ENCODE data around the gene C6orf141. TPM values are rescaled to one million over a fixed set of nuclear protein-coding genes. Genes with fewer than 3 reads are reported as not detected.
A peak's percentile ranks its signal among the peaks of the same experiment; 100 is the strongest.

Gene C6orf141
- total RNA-seq, 2 donors from 2014 or later = 0.81 to 1.7 TPM

GRCh38 chr6:49546331-49546730 lies 4.1 kb upstream of the C6orf141 start:
- Mint-ChIP-seq H3K36me3 (ENCODE audit: low read depth) (no peaks in the 10 kb centered on the region), H3K9me3 (no peaks in the 10 kb centered on the region), H3K27me3 (ENCODE audit: insufficient read depth) (peaks cover 70% of the 10 kb centered on the region), H3K4me1 (peaks cover 18% of the 10 kb centered on the region), H3K27ac (no peak overlapping the region), H3K4me3 (no peak overlapping the region)
- H3K4me3 ChIP-seq (ENCODE audit: low read length) = no peak overlapping the region
- WGBS, 2 experiments (ENCODE audit: insufficient coverage in 1 of 2, insufficient read length in 1 of 2) = 75 to 88% methylated on average over 1 of the region's 1 CpG
- H3K4me1 ChIP-seq (ENCODE audit: control insufficient read depth, insufficient read depth, low read length) = peaks cover 3% of the 10 kb centered on the region
- H3K36me3 ChIP-seq (ENCODE audit: control insufficient read depth, insufficient read depth, low read length) = no peaks in the 10 kb centered on the region
- H3K27ac ChIP-seq (ENCODE audit: low read depth, low read length) = no peak overlapping the region
- no peak for DNase-seq
- H3K27me3 ChIP-seq (ENCODE audit: control insufficient read depth, insufficient read depth, low read length, poor library complexity, severe bottlenecking) = peaks cover 43% of the 10 kb centered on the region
- H3K9me3 ChIP-seq (ENCODE audit: control insufficient read depth, low read length) = no peaks in the 10 kb centered on the region
- H3K9ac ChIP-seq (ENCODE audit: extremely low read depth, low read length, poor library complexity, severe bottlenecking) = no peak overlapping the region
- no peak for TF ChIP-seq CTCF (conservative IDR thresholded peaks at IDR 0.05)

- Histone ChIP-seq H3K9ac (ENCODE audit: extremely low read depth, low read length, poor library complexity, severe bottlenecking) (no peak overlapping the region), H3K4me1 (ENCODE audit: control insufficient read depth, insufficient read depth, low read length) (peaks cover 4% of the 10 kb centered on the region), H3K27me3 (ENCODE audit: control insufficient read depth, insufficient read depth, low read length, poor library complexity, severe bottlenecking) (peaks cover 67% of the 10 kb centered on the region), H3K36me3 (ENCODE audit: control insufficient read depth, insufficient read depth, low read length) (no peaks in the 10 kb centered on the region), H3K4me3 (ENCODE audit: low read length) (no peak overlapping the region), H3K9me3 (ENCODE audit: control insufficient read depth, low read length) (no peaks in the 10 kb centered on the region), H3K27ac (ENCODE audit: low read depth, low read length) (no peak overlapping the region)
- Mint-ChIP-seq H3K4me3 (no peak overlapping the region), H3K4me1 (peaks cover 26% of the 10 kb centered on the region), H3K27me3 (ENCODE audit: insufficient read depth) (peaks cover 83% of the 10 kb centered on the region), H3K9me3 (no peaks in the 10 kb centered on the region), H3K27ac (no peak overlapping the region), H3K36me3 (ENCODE audit: low read depth) (no peaks in the 10 kb centered on the region)
- WGBS, 2 experiments (ENCODE audit: insufficient coverage in 1 of 2, insufficient read length in 1 of 2) = 79 to 91% methylated on average over 4 to 5 of the region's 5 CpGs
- peak; percentile 71 for DNase-seq
- TF ChIP-seq CTCF (conservative IDR thresholded peaks at IDR 0.05) = peak; percentile 67
Measured at GRCh38 chr6:49548613-49549304, 1.7 kb upstream of the C6orf141 start.

- no peak overlapping the region for H3K27ac ChIP-seq (ENCODE audit: low read depth, low read length)
- H3K4me1 ChIP-seq (ENCODE audit: control insufficient read depth, insufficient read depth, low read length) = peaks cover 4% of the 10 kb centered on the region
- 33 to 42% methylated on average over 8 to 19 of the region's 20 CpGs for WGBS, 2 experiments (ENCODE audit: insufficient coverage in 1 of 2, insufficient read length in 1 of 2)
- H3K36me3 ChIP-seq (ENCODE audit: control insufficient read depth, insufficient read depth, low read length) = no peaks in the 10 kb centered on the region
- H3K36me3 Mint-ChIP-seq (ENCODE audit: low read depth) = no peaks in the 10 kb centered on the region
- peaks cover 26% of the 10 kb centered on the region for H3K4me1 Mint-ChIP-seq
- no peak for DNase-seq
- H3K4me3 Mint-ChIP-seq = peak overlapping the region; percentile 50
- no peaks in the 10 kb centered on the region for H3K9me3 ChIP-seq (ENCODE audit: control insufficient read depth, low read length)
- no peak overlapping the region for H3K9ac ChIP-seq (ENCODE audit: extremely low read depth, low read length, poor library complexity, severe bottlenecking)
- no peak overlapping the region for H3K27ac Mint-ChIP-seq
- H3K4me3 ChIP-seq (ENCODE audit: low read length) = peak overlapping the region; percentile 82
- no peak for TF ChIP-seq CTCF (conservative IDR thresholded peaks at IDR 0.05)
- no peaks in the 10 kb centered on the region for H3K9me3 Mint-ChIP-seq
- peaks cover 92% of the 10 kb centered on the region for H3K27me3 Mint-ChIP-seq (ENCODE audit: insufficient read depth)
- peaks cover 73% of the 10 kb centered on the region for H3K27me3 ChIP-seq (ENCODE audit: control insufficient read depth, insufficient read depth, low read length, poor library complexity, severe bottlenecking)
Measured at GRCh38 chr6:49549691-49550491, 577 bp upstream of the C6orf141 start.
